Right ventricle myocardium superior (tissue), 1 donor: ENCODE measurements around the gene IL34. TPM values are rescaled to one million over a fixed set of nuclear protein-coding genes. Genes with fewer than 3 reads are reported as not detected.

Source experiments
- ATAC-seq: fragments of 200-7000 bp; cut with Tn5 transposase; one replicate; pipeline ENCODE4 v1.9.1; 2020; ENCODE audit warnings: mild to moderate bottlenecking; ENCODE audit not compliant: poor library complexity
- DNase-seq: peaks from one replicate; pipeline ENCODE4 v3.0.0-alpha.2; 2020
- intact Hi-C: fragments of 100-400 bp; cut with DNase I; formaldehyde crosslinking; loops from one replicate; pipeline ENCODE4 v1.11.2; 2022
- total RNA-seq: library from RNA; stranded (reverse); fragmentation: NEBNext Ultra II Directional; extraction: Animal tissue kit (Norgen Biotek cat#: 25700); gene quantifications from one replicate; pipeline ENCODE4 v1.2.1, GENCODE V29; 2021
- donor health status: DM: no; HTN: yes; CAD: no; lungs with severe emphysema.

IL34 gene
- total RNA-seq, 1 donor from 2014 or later: 1.6 TPM

- no peak for ATAC-seq
- intact Hi-C loops: loop anchor here (5.0 kb wide), 1 partner anchor 89 kb away; no protein-coding TSS in a partner anchor
- DNase-seq: peak; percentile 32
Measured at GRCh38 chr16:70683146-70683944, 37.0 kb downstream of the IL34 start.

GRCh38 chr16:70684146-70685060 lies 38.0 kb downstream of the IL34 start:
- DNase-seq: peak; percentile 61
- intact Hi-C loops: loop anchor here (5.0 kb wide), 2 partner anchors 53 to 88 kb away; no protein-coding TSS in a partner anchor
- ATAC-seq: no peak

GRCh38 chr16:70685061-70685937 lies 38.9 kb downstream of the IL34 start:
- DNase-seq: peak; percentile 56
- intact Hi-C loops: loop anchor here (5.0 kb wide), 1 partner anchor 52 kb away; no protein-coding TSS in a partner anchor
- no peak for ATAC-seq

- DNase-seq (peak; percentile 90), ATAC-seq (peak; percentile 71)
- intact Hi-C loops: loop anchor here (5.0 kb wide), 1 partner anchor 51 kb away; no protein-coding TSS in a partner anchor
Measured at GRCh38 chr16:70685938-70686375, 39.6 kb downstream of the IL34 start, which contains the start of gene MTSS2. TSS of gene MTSS2 (minus strand) at chr16:70686053. CDS start at chr16:70685791, 262 bp downstream.

GRCh38 chr16:70686376-70687101 lies 40.2 kb downstream of the IL34 start:
- ATAC-seq (no peak), DNase-seq (no peak)
- intact Hi-C loops: loop anchor here (5.0 kb wide), 1 partner anchor 51 kb away; no protein-coding TSS in a partner anchor

- DNase-seq (peak; percentile 35), ATAC-seq (no peak)
- intact Hi-C loops: loop anchor here (5.0 kb wide), 1 partner anchor 50 kb away; no protein-coding TSS in a partner anchor
Measured at GRCh38 chr16:70687102-70687511, 40.7 kb downstream of the IL34 start.

GRCh38 chr16:70687671-70688245 lies 41.4 kb downstream of the IL34 start:
- intact Hi-C loops: loop anchor here (5.0 kb wide), 1 partner anchor 50 kb away; no protein-coding TSS in a partner anchor
- peak; percentile 46 for DNase-seq
- ATAC-seq: no peak

- intact Hi-C loops: loop anchor here (5.0 kb wide), 1 partner anchor 49 kb away; no protein-coding TSS in a partner anchor
Measured at GRCh38 chr16:70688246-70688742, 41.9 kb downstream of the IL34 start.

GRCh38 chr16:70689035-70689969 lies 42.9 kb downstream of the IL34 start:
- peak; percentile 72 for DNase-seq
- intact Hi-C loops: loop anchor here (5.0 kb wide), 1 partner anchor 48 kb away; no protein-coding TSS in a partner anchor

More at GRCh38 chr16:70688246-70688742, 41.9 kb downstream of the IL34 start:
- DNase-seq (peak; percentile 86), ATAC-seq (peak; percentile 28)

GRCh38 chr16:70689970-70690891 lies 43.9 kb downstream of the IL34 start:
- intact Hi-C loops: loop anchor here (5.0 kb wide), 1 partner anchor 47 kb away; no protein-coding TSS in a partner anchor
- DNase-seq (peak; percentile 38), ATAC-seq (no peak)

More at GRCh38 chr16:70689035-70689969, 42.9 kb downstream of the IL34 start:
- peak; percentile 18 for ATAC-seq

- intact Hi-C loops: no loop called here
- peak; percentile 80 for DNase-seq
- ATAC-seq: peak; percentile 8
Measured at GRCh38 chr16:70691223-70692129, 45.1 kb downstream of the IL34 start.

GRCh38 chr16:70692130-70692872 lies 45.9 kb downstream of the IL34 start:
- intact Hi-C loops: no loop called here
- peak; percentile 39 for DNase-seq
- ATAC-seq: no peak
